Measurements from ENCODE around the gene SERINC5.

SERINC5 gene

DNA sequence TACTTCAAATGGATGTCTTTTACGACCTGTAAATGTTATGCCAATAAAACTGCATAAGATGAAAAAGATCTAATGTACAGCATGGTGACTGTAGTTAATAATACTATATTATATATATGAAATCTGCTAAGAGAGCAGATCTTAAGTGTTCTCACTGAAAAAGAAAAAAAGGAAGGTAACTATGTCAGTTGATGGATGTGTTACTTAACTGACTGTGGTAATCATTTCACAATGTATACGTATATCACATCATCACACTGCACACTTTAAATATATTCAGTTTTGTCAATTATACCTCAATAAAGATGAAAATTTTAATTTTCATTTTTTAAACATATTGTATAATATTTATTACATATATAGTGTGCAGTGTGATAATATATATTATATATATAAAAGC, 188.8 kb downstream of the SERINC5 start:
- no peak for DNase-seq (ENCODE audit: low spot score)

DNA sequence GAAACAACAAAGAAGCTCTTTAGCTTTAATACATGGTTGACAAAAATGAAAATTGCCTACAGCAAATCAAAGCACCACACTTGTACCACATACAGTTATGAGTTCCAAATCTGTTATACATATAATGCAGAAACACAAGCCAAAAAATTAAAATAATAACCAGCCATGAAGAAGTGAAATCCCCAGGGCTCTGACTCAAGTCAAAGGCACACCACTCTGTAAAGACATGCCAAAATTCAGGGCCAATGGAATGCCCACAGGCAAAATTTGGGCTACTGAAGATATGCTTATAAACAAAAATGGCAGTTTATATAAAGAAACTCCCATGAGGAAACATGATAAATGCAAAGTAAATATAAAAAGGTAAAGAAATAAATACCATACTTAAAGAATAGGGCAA, 191.7 kb downstream of the SERINC5 start:
- no peak for DNase-seq (ENCODE audit: low spot score)
